ENCODE data around the gene LMBRD1. TPM values are rescaled to one million over a fixed set of nuclear protein-coding genes. Genes with fewer than 3 reads are reported as not detected.

LMBRD1 gene
- total and polyA plus RNA-seq, 2 of the 13 experiments (the other 11 are each of a cell fraction or from before 2014, with no cell fraction given) = 18.9 to 21.5 TPM

DNA sequence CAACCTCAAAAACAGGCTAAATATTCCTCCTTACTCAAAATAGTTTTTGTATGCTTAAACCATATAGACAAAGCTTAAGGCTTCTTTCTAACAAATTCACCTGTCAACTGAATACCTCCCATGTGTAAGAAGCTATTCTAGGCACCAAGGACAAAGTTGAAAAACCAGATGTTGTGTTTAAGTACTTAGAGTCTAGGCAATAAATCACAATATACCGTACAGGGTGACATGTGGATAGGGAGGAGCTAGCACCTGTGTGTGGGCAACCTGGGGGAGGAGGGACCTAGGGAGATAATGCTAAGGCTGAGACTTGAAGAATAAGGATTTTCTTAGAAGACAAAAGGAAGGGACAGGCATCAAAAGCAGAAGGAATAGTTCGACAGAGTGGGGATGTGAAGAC, 123.5 kb downstream of the LMBRD1 start:
- Histone ChIP-seq H3K4me2 (ENCODE audit: low read depth, low read length) (no peak overlapping the region), H3K9me3 (ENCODE audit: low read length) (no peaks in the 10 kb centered on the region), H3K27me3 (ENCODE audit: control insufficient read depth in 1 of 2, insufficient read depth in 2 of 2, low read length in 2 of 2) (no peaks in the 10 kb centered on the region), H4K20me1 (ENCODE audit: insufficient read depth, low read length) (no peaks in the 10 kb centered on the region), H3K4me1 (ENCODE audit: insufficient read depth, low read length) (no peaks in the 10 kb centered on the region), H3K9ac (ENCODE audit: insufficient read depth, low read depth, low read length) (no peak overlapping the region), H2AFZ (ENCODE audit: low read length) (no peak overlapping the region), H3K27ac (ENCODE audit: extremely low read length, insufficient read depth, low read length) (no peak overlapping the region), H3K79me2 (ENCODE audit: insufficient read depth, low read length) (no peaks in the 10 kb centered on the region), H3K4me3 (replicated peaks in 1 of 3; ENCODE audit: insufficient read depth in 1 of 3, low read depth in 2 of 3, low read length in 3 of 3) (no peak overlapping the region), H3K36me3 (replicated peaks in 1 of 2; ENCODE audit: control insufficient read depth in 1 of 2, insufficient read depth in 2 of 2, low read length in 2 of 2) (no peaks in the 10 kb centered on the region; a peak in 1 of 5 replicates)
- ChIA-PET CTCF (ENCODE audit: low intra/inter-chr PET ratio, low total read pairs) (no interaction called here), POLR2A (no interaction called here)
- in situ Hi-C loops (cut with HindIII; ENCODE audit: extremely low pct_ligation_motif_present, low pct_unique_long_range_greater_than_20kb) (no loop called here), intact Hi-C loops (cut with micrococcal nuclease; ENCODE audit: unreplicated experiment) (no loop called here)
- no TSS peak for BruUV-seq (replicated peaks)
- 74% methylated on average over 2 of the region's 2 CpGs for WGBS (ENCODE audit: low lambda C conversion rate)
- DNase-seq (ENCODE audit: low spot score) = no peak
- no peak for ATAC-seq
- TF ChIP-seq, protein P1, sequence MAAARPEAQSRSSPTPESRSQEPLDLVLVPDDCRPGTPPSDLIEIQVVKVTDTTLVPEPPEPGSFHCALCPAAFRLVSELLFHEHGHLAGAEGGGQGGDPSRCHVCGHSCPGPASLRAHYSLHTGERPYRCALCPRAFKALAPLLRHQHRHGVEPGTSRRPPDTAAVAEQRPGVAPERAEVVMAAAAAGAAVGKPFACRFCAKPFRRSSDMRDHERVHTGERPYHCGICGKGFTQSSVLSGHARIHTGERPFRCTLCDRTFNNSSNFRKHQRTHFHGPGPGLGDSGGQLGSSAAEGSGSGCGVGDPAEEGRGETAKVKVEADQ (CRISPR knock-in tag; IDR thresholded peaks at IDR 0.05; ENCODE audit: borderline replicate concordance) = no peak
- TF ChIP-seq, protein P2, sequence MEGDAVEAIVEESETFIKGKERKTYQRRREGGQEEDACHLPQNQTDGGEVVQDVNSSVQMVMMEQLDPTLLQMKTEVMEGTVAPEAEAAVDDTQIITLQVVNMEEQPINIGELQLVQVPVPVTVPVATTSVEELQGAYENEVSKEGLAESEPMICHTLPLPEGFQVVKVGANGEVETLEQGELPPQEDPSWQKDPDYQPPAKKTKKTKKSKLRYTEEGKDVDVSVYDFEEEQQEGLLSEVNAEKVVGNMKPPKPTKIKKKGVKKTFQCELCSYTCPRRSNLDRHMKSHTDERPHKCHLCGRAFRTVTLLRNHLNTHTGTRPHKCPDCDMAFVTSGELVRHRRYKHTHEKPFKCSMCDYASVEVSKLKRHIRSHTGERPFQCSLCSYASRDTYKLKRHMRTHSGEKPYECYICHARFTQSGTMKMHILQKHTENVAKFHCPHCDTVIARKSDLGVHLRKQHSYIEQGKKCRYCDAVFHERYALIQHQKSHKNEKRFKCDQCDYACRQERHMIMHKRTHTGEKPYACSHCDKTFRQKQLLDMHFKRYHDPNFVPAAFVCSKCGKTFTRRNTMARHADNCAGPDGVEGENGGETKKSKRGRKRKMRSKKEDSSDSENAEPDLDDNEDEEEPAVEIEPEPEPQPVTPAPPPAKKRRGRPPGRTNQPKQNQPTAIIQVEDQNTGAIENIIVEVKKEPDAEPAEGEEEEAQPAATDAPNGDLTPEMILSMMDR (CRISPR knock-in tag; IDR thresholded peaks at IDR 0.05) = no peak
- TF ChIP-seq SMAD1 (CRISPR knock-in tag; IDR thresholded peaks at IDR 0.05; ENCODE audit: borderline replicate concordance, low read depth) (no peak), RELA (CRISPR knock-in tag; IDR thresholded peaks at IDR 0.05) (no peak), ZNF776 (CRISPR knock-in tag; IDR thresholded peaks at IDR 0.05) (no peak), KDM5A (IDR thresholded peaks at IDR 0.05; ENCODE audit: borderline replicate concordance, low read length) (no peak), ZNF556 (CRISPR knock-in tag; IDR thresholded peaks at IDR 0.05; ENCODE audit: borderline replicate concordance) (no peak), TCF12 (IDR thresholded peaks at IDR 0.05) (no peak), TCF12 (CRISPR knock-in tag; IDR thresholded peaks at IDR 0.05) (no peak), AGO1 (IDR thresholded peaks at IDR 0.05; ENCODE audit: low read depth, low read length, poor library complexity, severe bottlenecking) (no peak), ZNF737 (CRISPR knock-in tag; IDR thresholded peaks at IDR 0.05; ENCODE audit: borderline replicate concordance) (no peak), ZNF335 (CRISPR knock-in tag; IDR thresholded peaks at IDR 0.05) (no peak), ZSCAN22 (CRISPR knock-in tag; IDR thresholded peaks at IDR 0.05) (no peak)
- FAIRE-seq = no peak

All from HepG2 (cell line).